HepG2 (cell line): ENCODE data around the gene SMIM13. TPM values are rescaled to one million over a fixed set of nuclear protein-coding genes. Genes with fewer than 3 reads are reported as not detected.
A peak's percentile ranks its signal among the peaks of the same experiment; 100 is the strongest.

Experiments used
- BRD4 ChIP-seq: sonication (generic); formaldehyde crosslinking; IDR thresholded peaks from 2 replicates; pipeline ENCODE4 v1.4.0; 2020; ENCODE audit warnings: missing genetic modification reagents
- CSRNP1 ChIP-seq: sonication (generic); formaldehyde crosslinking; IDR thresholded peaks from 2 replicates; pipeline ENCODE4 v1.8.1; 2023; ENCODE audit warnings: mild to moderate bottlenecking, missing genetic modification reagents
- HDAC2 ChIP-seq: sonication (generic); formaldehyde crosslinking; IDR thresholded peaks from 2 replicates; pipeline ENCODE4 v1.4.0; 2020; ENCODE audit warnings: missing genetic modification reagents
- ISL2 ChIP-seq: sonication (generic); formaldehyde crosslinking; IDR thresholded peaks from 2 replicates; pipeline ENCODE4 v1.5.0; 2020; ENCODE audit warnings: missing genetic modification reagents
- KLF16 ChIP-seq, 2 experiments: sonication (generic) in 1 of 2; formaldehyde crosslinking in 1 of 2; IDR thresholded peaks; 2 replicates each; pipeline versions ENCODE4 v1.6.1 to v1.8.0; 2016 to 2023; ENCODE audit warnings: missing genetic modification reagents in 2 of 2, missing compliant biosample characterization in 1 of 2
- MIER3 ChIP-seq: IDR thresholded peaks from 2 replicates; pipeline ENCODE4 v1.6.1; 2016; ENCODE audit warnings: missing compliant biosample characterization, borderline replicate concordance
- MXI1 ChIP-seq: IDR thresholded peaks from 3 replicates; pipeline ENCODE4 v1.6.1; 2012; ENCODE audit warnings: low read depth, low read length, inconsistent platforms, borderline replicate concordance
- NR2F1 ChIP-seq, 2 experiments: fragments of 450-650 bp in 1 of 2; formaldehyde crosslinking in 1 of 2; IDR thresholded peaks; 2 replicates each; pipeline versions ENCODE4 v1.5.0 to v1.6.1; 2016 to 2020; ENCODE audit warnings: mild to moderate bottlenecking in 1 of 2, missing compliant biosample characterization in 1 of 2, missing genetic modification reagents in 1 of 2, moderate library complexity in 1 of 2
- REPIN1 ChIP-seq: sonication (generic); formaldehyde crosslinking; IDR thresholded peaks from 2 replicates; pipeline ENCODE4 v1.8.0; 2022; ENCODE audit warnings: missing genetic modification reagents, low read depth, mild to moderate bottlenecking, borderline replicate concordance
- RNF219 ChIP-seq: sonication (generic); formaldehyde crosslinking; IDR thresholded peaks from 2 replicates; pipeline ENCODE4 v1.5.0; 2020; ENCODE audit warnings: mild to moderate bottlenecking, missing genetic modification reagents
- SMC3 ChIP-seq: IDR thresholded peaks from 2 replicates; pipeline ENCODE4 v1.6.1; 2011; ENCODE audit warnings: low read length, improper control_type of control experiment
- SUZ12 ChIP-seq: fragments of 150-350 bp; IDR thresholded peaks from 2 replicates; pipeline ENCODE4 v1.6.1; 2014; ENCODE audit warnings: low read depth, low read length
- TFAP4 ChIP-seq: sonication (generic); IDR thresholded peaks from 2 replicates; pipeline ENCODE4 v1.6.1; 2016; ENCODE audit warnings: low read depth, borderline replicate concordance
- YY1 ChIP-seq: IDR thresholded peaks from 2 replicates; pipeline ENCODE4 v1.6.1; 2011; ENCODE audit warnings: low read length, low read depth, moderate library complexity, mild to moderate bottlenecking; ENCODE audit not compliant: insufficient read depth, insufficient replicate concordance
- ZBTB33 ChIP-seq: sonication (generic); formaldehyde crosslinking; IDR thresholded peaks from 2 replicates; pipeline ENCODE4 v1.4.0; 2020; ENCODE audit warnings: missing genetic modification reagents
- ZNF124 ChIP-seq: sonication (generic); formaldehyde crosslinking; IDR thresholded peaks from 2 replicates; pipeline ENCODE4 v1.4.0; 2020; ENCODE audit warnings: missing genetic modification reagents
- ZNF331 ChIP-seq: sonication (generic); formaldehyde crosslinking; IDR thresholded peaks from 2 replicates; pipeline ENCODE4 v1.4.0; 2020; ENCODE audit warnings: missing genetic modification reagents
- ZNF33A ChIP-seq: sonication (generic); formaldehyde crosslinking; IDR thresholded peaks from 2 replicates; pipeline ENCODE4 v1.5.1; 2020; ENCODE audit warnings: missing genetic modification reagents, mild to moderate bottlenecking, moderate library complexity, borderline replicate concordance
- ZNF44 ChIP-seq: sonication (generic); formaldehyde crosslinking; IDR thresholded peaks from 2 replicates; pipeline ENCODE4 v1.5.1; 2020; ENCODE audit warnings: mild to moderate bottlenecking, missing genetic modification reagents
- ZNF724P ChIP-seq: sonication (generic); formaldehyde crosslinking; IDR thresholded peaks from 2 replicates; pipeline ENCODE4 v1.8.0; 2022; ENCODE audit warnings: missing genetic modification reagents, borderline replicate concordance
- ZNF775 ChIP-seq: sonication (generic); formaldehyde crosslinking; IDR thresholded peaks from 2 replicates; pipeline ENCODE4 v1.4.0; 2020; ENCODE audit warnings: missing genetic modification reagents, mild to moderate bottlenecking, moderate library complexity, borderline replicate concordance
- ZSCAN29 ChIP-seq: sonication (generic); formaldehyde crosslinking; conservative IDR thresholded peaks from 2 replicates; pipeline ENCODE4 v1.4.0; 2020; ENCODE audit warnings: mild to moderate bottlenecking, missing genetic modification reagents
- polyA plus RNA-seq, 8 experiments: library from polyadenylated mRNA; depleted of rRNA in 3 of 8; stranded (reverse) in 7 of 8; unstranded in 1 of 8; fragments of >200 nt; fragmentation: Illumina TruSeq in 4 of 8; extraction: Trizol in 4 of 8; gene quantifications; 2 replicates each; pipeline versions ENCODE4 v1.2.1 to v1.2.3, GENCODE V29; 2011 to 2016; ENCODE audit warnings: low read depth in 4 of 8, missing spikeins in 1 of 8, mixed read lengths in 1 of 8; ENCODE audit not compliant: insufficient read depth in 1 of 8
- total RNA-seq, 5 experiments: library from RNA; depleted of rRNA; stranded (reverse); fragments of >200 nt; fragmentation: Illumina TruSeq; extraction: Trizol; gene quantifications; 2 replicates each; pipeline ENCODE4 v1.2.3, GENCODE V29; 2016; ENCODE audit warnings: low read depth in 1 of 5

Gene SMIM13
- total and polyA plus RNA-seq, 2 of the 13 experiments (the other 11 are each of a cell fraction or from before 2014, with no cell fraction given), result 2.7 to 10.2 TPM

- TF ChIP-seq REPIN1 (CRISPR knock-in tag) (peak; percentile 65; the same call in 1 of the 2 replicates), ZBTB33 (CRISPR knock-in tag) (0 out of 2 replicates have a peak, but pooled peaks have one; percentile 8), ZNF44 (CRISPR knock-in tag) (peak; percentile 71; the same call in 1 of the 2 replicates), YY1 (peak; percentile 29), NR2F1 (CRISPR knock-in tag; IDR thresholded peaks at IDR 0.05) (0 out of 4 replicates have a peak, but pooled peaks of 1 of the 2 experiments have one; percentile 13), RNF219 (CRISPR knock-in tag) (no peak), MIER3 (CRISPR knock-in tag) (peak; percentile 66; the same call in 1 of the 2 replicates), BRD4 (peak; percentile 44; the same call in 1 of the 2 replicates), HDAC2 (CRISPR knock-in tag) (peak; percentile 54; the same call in 1 of the 2 replicates), ZNF124 (0 out of 2 replicates have a peak, but pooled peaks have one; percentile 30), TFAP4 (0 out of 2 replicates have a peak, but pooled peaks have one; percentile 17), ZNF775 (CRISPR knock-in tag) (no peak), ZNF331 (CRISPR knock-in tag) (peak; percentile 46; the same call in 1 of the 2 replicates), ZNF33A (CRISPR knock-in tag) (no peak), SUZ12 (no peak), ZSCAN29 (CRISPR knock-in tag) (0 out of 2 replicates have a peak, but pooled peaks have one; percentile 23), KLF16 (CRISPR knock-in tag; IDR thresholded peaks at IDR 0.05) (peak in 1 of 2 experiments; percentile 60; a peak in 1 of 4 replicates), MXI1 (0 out of 3 replicates have a peak, but pooled peaks have one; percentile 27), ISL2 (0 out of 2 replicates have a peak, but pooled peaks have one; percentile 40), CSRNP1 (CRISPR knock-in tag) (no peak; the same call in 1 of the 2 replicates), ZNF724P (CRISPR knock-in tag) (no peak), SMC3 (peak; percentile 98)
Observed at GRCh38 chr6:11172501-11173327, 79.1 kb downstream of the SMIM13 start (continued).
